H1 (cell line): ENCODE data around the gene ASTN2. TPM values are rescaled to one million over a fixed set of nuclear protein-coding genes. Genes with fewer than 3 reads are reported as not detected.

Experiments used
- CTCF ChIA-PET: fragments of 300-600 bp; sonication (Branson Sonifier 250); formaldehyde crosslinking; loops from one replicate; lab custom pipeline; 2021; ENCODE audit not compliant: partially characterized antibody; lab: Charles Lee
- POLR2A ChIA-PET: fragments of 300-600 bp; sonication (Branson Sonifier 250); formaldehyde crosslinking; loops from one replicate; lab custom pipeline; 2021; ENCODE audit warnings: inconsistent platforms; ENCODE audit not compliant: partially characterized antibody; lab: Charles Lee
- DNase-seq, 2 experiments: peaks; one replicate each; pipeline versions ENCODE4 v3.0.0 to v3.0.0-alpha.2; 2010 to 2022; ENCODE audit warnings: low spot score in 2 of 2, low read depth in 1 of 2, mixed read lengths in 1 of 2
- FAIRE-seq: peaks from 2 replicates; lab custom pipeline; 2011; peaks lifted over from hg19 to GRCh38; lab: Jason Lieb, UNC
- H2AFZ ChIP-seq: 2 replicates; pipeline ENCODE4 v1.8.1; 2012; ENCODE audit warnings: low read length, inconsistent platforms
- H2AK5ac ChIP-seq: 2 replicates; pipeline ENCODE4 v1.6.1; 2013; ENCODE audit warnings: low read depth, low read length
- H2BK120ac ChIP-seq: replicated peaks from 2 replicates; pipeline ENCODE3; 2013; ENCODE audit warnings: low read depth, low read length, inconsistent platforms
- H2BK12ac ChIP-seq: 2 replicates; pipeline ENCODE4 v1.6.1; 2013; ENCODE audit warnings: low read depth, low read length
- H2BK15ac ChIP-seq: 2 replicates; pipeline ENCODE4 v1.6.1; 2013; ENCODE audit warnings: low read length
- H2BK20ac ChIP-seq: 2 replicates; pipeline ENCODE4 v1.6.1; 2013; ENCODE audit warnings: low read length
- H2BK5ac ChIP-seq: 2 replicates; pipeline ENCODE4 v1.6.1; 2013; ENCODE audit warnings: low read depth, low read length
- H3K14ac ChIP-seq: 2 replicates; pipeline ENCODE4 v1.6.1; 2013; ENCODE audit warnings: inconsistent platforms; ENCODE audit not compliant: insufficient read length
- H3K18ac ChIP-seq: 2 replicates; pipeline ENCODE4 v1.6.1; 2013; ENCODE audit warnings: low read length; ENCODE audit errors: extremely low read depth
- H3K23ac ChIP-seq: 2 replicates; pipeline ENCODE4 v1.6.1; 2013; ENCODE audit warnings: inconsistent platforms; ENCODE audit not compliant: insufficient read length
- H3K23me2 ChIP-seq: 2 replicates; pipeline ENCODE4 v1.6.1; 2013; ENCODE audit warnings: low read depth, low read length
- H3K27ac ChIP-seq: 2 replicates; pipeline ENCODE4 v1.6.1; 2011; ENCODE audit warnings: low read depth, low read length, inconsistent platforms
- H3K27me3 ChIP-seq, 4 experiments: replicated peaks in 1 of 4; 1 replicate in 1 of 4; 2 replicates in 3 of 4; pipeline versions ENCODE4 v1.6.1 to v1.8.1; 2011 to 2013; ENCODE audit warnings: low read length in 3 of 4, mild to moderate bottlenecking in 3 of 4, inconsistent platforms in 2 of 4, mixed read lengths in 2 of 4, moderate library complexity in 1 of 4; ENCODE audit not compliant: control insufficient read depth in 3 of 4, insufficient read depth in 3 of 4; ENCODE audit errors: extremely low read depth in 1 of 4
- H3K36me3 ChIP-seq, 4 experiments: 2 replicates each; pipeline versions ENCODE4 v1.6.1 to v1.8.1; 2011 to 2013; ENCODE audit warnings: mild to moderate bottlenecking in 4 of 4, low read length in 3 of 4, moderate library complexity in 2 of 4, control low read depth in 1 of 4, inconsistent platforms in 1 of 4; ENCODE audit not compliant: insufficient read depth in 4 of 4, control insufficient read depth in 2 of 4
- H3K4ac ChIP-seq: replicated peaks from 2 replicates; pipeline ENCODE3; 2013; ENCODE audit warnings: low read length, low read depth, mixed read lengths, inconsistent platforms; ENCODE audit not compliant: insufficient read length
- H3K4me1 ChIP-seq, 4 experiments: replicated peaks in 1 of 4; 1 replicate in 1 of 4; 2 replicates in 3 of 4; pipeline versions ENCODE4 v1.6.1 to v1.8.1; 2011 to 2013; ENCODE audit warnings: low read length in 3 of 4, inconsistent platforms in 2 of 4, mixed read lengths in 1 of 4; ENCODE audit not compliant: insufficient read depth in 4 of 4, control insufficient read depth in 3 of 4
- H3K4me2 ChIP-seq, 2 experiments: 2 replicates each; pipeline versions ENCODE4 v1.6.1 to v1.8.1; 2011 to 2013; ENCODE audit warnings: low read depth in 2 of 2, low read length in 2 of 2, control low read depth in 1 of 2, inconsistent platforms in 1 of 2, mild to moderate bottlenecking in 1 of 2; ENCODE audit not compliant: insufficient read depth in 1 of 2
- H3K4me3 ChIP-seq, 4 experiments: fragments of 200-600, 300-600 bp in 1 of 4; sonication (generic), shearing (Covaris generic), sonication (Bioruptor Twin) in 1 of 4; 2 replicates each; pipeline versions ENCODE4 v1.5.1 to v1.8.1; 2011 to 2016; ENCODE audit warnings: low read length in 4 of 4, low read depth in 3 of 4, control low read depth in 2 of 4, inconsistent platforms in 2 of 4, mild to moderate bottlenecking in 2 of 4, mixed read lengths in 1 of 4, moderate library complexity in 1 of 4; ENCODE audit not compliant: insufficient read depth in 2 of 4; ENCODE audit errors: extremely low read depth in 1 of 4
- H3K56ac ChIP-seq: replicated peaks from 2 replicates; pipeline ENCODE3; 2013; ENCODE audit warnings: low read depth, mild to moderate bottlenecking, mixed read lengths, low read length, inconsistent platforms; ENCODE audit not compliant: insufficient read length
- H3K79me1 ChIP-seq: 2 replicates; pipeline ENCODE4 v1.6.1; 2013; ENCODE audit warnings: low read depth, low read length, control low read depth
- H3K79me2 ChIP-seq, 2 experiments: 2 replicates each; pipeline versions ENCODE4 v1.6.1 to v1.8.1; 2012 to 2013; ENCODE audit warnings: low read length in 2 of 2, mild to moderate bottlenecking in 2 of 2, inconsistent platforms in 1 of 2; ENCODE audit not compliant: insufficient read depth in 2 of 2, control insufficient read depth in 1 of 2
- H3K9ac ChIP-seq, 4 experiments: replicated peaks in 1 of 4; 1 replicate in 1 of 4; 2 replicates in 3 of 4; pipeline versions ENCODE4 v1.6.1 to v1.8.1; 2011 to 2013; ENCODE audit warnings: low read depth in 3 of 4, low read length in 3 of 4, control low read depth in 2 of 4, mild to moderate bottlenecking in 2 of 4, moderate library complexity in 2 of 4, inconsistent platforms in 1 of 4; ENCODE audit errors: extremely low read depth in 1 of 4
- H3K9me3 ChIP-seq, 2 experiments: 2 replicates each; pipeline versions ENCODE4 v1.6.1 to v1.8.1; 2012 to 2013; ENCODE audit warnings: mild to moderate bottlenecking in 2 of 2, moderate library complexity in 2 of 2, control low read depth in 1 of 2, inconsistent platforms in 1 of 2, low read depth in 1 of 2, low read length in 1 of 2, mixed read lengths in 1 of 2; ENCODE audit not compliant: insufficient read depth in 2 of 2
- H4K20me1 ChIP-seq, 2 experiments: replicated peaks in 1 of 2; 2 replicates each; pipeline versions ENCODE3 to v1.8.1; 2011 to 2013; ENCODE audit warnings: inconsistent platforms in 2 of 2, low read length in 2 of 2, mild to moderate bottlenecking in 1 of 2; ENCODE audit not compliant: insufficient read depth in 2 of 2, control insufficient read depth in 1 of 2
- H4K5ac ChIP-seq: 2 replicates; pipeline ENCODE4 v1.6.1; 2013; ENCODE audit warnings: low read length, low read depth, mixed read lengths, inconsistent platforms; ENCODE audit not compliant: insufficient read length
- H4K8ac ChIP-seq: 2 replicates; pipeline ENCODE4 v1.8.0; 2013; ENCODE audit warnings: mild to moderate bottlenecking, moderate library complexity, low read length, inconsistent platforms; ENCODE audit not compliant: insufficient read depth; ENCODE audit errors: extremely low read depth
- H4K91ac ChIP-seq: replicated peaks from 2 replicates; pipeline ENCODE3; 2013; ENCODE audit warnings: low read length, mixed read lengths, inconsistent platforms; ENCODE audit not compliant: insufficient read length
- EGR1 ChIP-seq: IDR thresholded peaks from 2 replicates; pipeline ENCODE4 v1.6.1; 2011; ENCODE audit warnings: low read depth, low read length, borderline replicate concordance
- MAX ChIP-seq: IDR thresholded peaks from 2 replicates; pipeline ENCODE4 v1.6.1; 2012; ENCODE audit warnings: inconsistent platforms
- WGBS, 2 experiments: shearing (Covaris generic) in 1 of 2; methylation state at CpG; one replicate each; pipeline versions ENCODE4 v1.1.6 to v1.1.7; 2013 to 2015; ENCODE audit warnings: low lambda C conversion rate in 2 of 2, mixed read lengths in 2 of 2, inconsistent platforms in 1 of 2, low coverage in 1 of 2, missing lambda C conversion rate in 1 of 2; ENCODE audit not compliant: insufficient replicate concordance in 2 of 2, insufficient coverage in 1 of 2, insufficient read length in 1 of 2; ENCODE audit errors: extremely low coverage in 1 of 2, missing lambda C conversion rate in 1 of 2; 5-methylcytosine and 5-hydroxymethylcytosine counted together
- polyA plus RNA-seq, 7 experiments: library from polyadenylated mRNA; depleted of rRNA in 3 of 7; stranded (reverse) in 5 of 7; unstranded in 2 of 7; fragments of >200 nt in 5 of 7; fragments of 200-250 nt in 2 of 7; gene quantifications; 1 replicate in 5 of 7; 2 replicates in 1 of 7; 4 replicates in 1 of 7; pipeline versions ENCODE4 v1.2.1 to v1.2.3, GENCODE V29; 2011 to 2013; ENCODE audit warnings: missing spikeins in 2 of 7, mixed read lengths in 2 of 7
- total RNA-seq: library from RNA; stranded (reverse); fragmentation: NEBNext Ultra II Directional; extraction: Animal tissue kit (Norgen Biotek cat#: 25700); gene quantifications from 2 replicates; pipeline ENCODE4 v1.2.1, GENCODE V29; 2021

The ASTN2 gene
- total and polyA plus RNA-seq, 2 of the 8 experiments (the other 6 are each of a cell fraction or from before 2014, with no cell fraction given) = 8.2 to 13.7 TPM

DNA sequence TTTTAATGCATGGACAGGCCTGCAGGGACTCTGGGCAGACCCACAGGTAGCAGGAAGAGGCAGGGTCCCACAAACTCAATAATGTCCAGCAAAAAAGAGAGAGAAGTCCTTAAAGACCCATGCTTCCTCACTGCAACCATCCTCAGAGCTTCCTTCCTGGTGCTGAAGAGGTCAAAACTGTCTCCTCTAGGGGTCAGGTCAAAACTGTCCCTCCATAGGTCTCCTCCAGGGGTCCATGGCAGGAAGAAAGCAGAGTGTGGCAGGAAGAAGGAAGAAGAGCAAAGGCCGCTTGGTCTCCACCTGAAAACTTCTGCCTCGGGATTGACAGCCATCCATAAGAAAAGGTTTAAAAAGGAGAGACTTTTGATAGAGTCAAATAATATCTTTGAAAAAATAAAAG, 989.6 kb downstream of the ASTN2 start:
- Histone ChIP-seq H3K23ac (no peak overlapping the region), H3K36me3 (no peaks in the 10 kb centered on the region), H3K9me3 (no peaks in the 10 kb centered on the region), H2BK5ac (no peak overlapping the region), H4K5ac (no peak overlapping the region), H3K56ac (no peak overlapping the region), H4K20me1 (no peaks in the 10 kb centered on the region), H3K79me2 (no peaks in the 10 kb centered on the region), H2BK15ac (no peak overlapping the region), H3K4ac (no peak overlapping the region), H2BK12ac (no peak overlapping the region), H2BK120ac (no peak overlapping the region), H3K27ac (no peak overlapping the region), H3K4me3 (no peak overlapping the region), H3K79me1 (no peaks in the 10 kb centered on the region), H3K9ac (no peak overlapping the region), H3K4me1 (no peaks in the 10 kb centered on the region), H2AK5ac (no peak overlapping the region), H3K14ac (no peak overlapping the region), H3K27me3 (no peaks in the 10 kb centered on the region), H3K18ac (no peak overlapping the region), H3K4me2 (no peak overlapping the region), H4K91ac (no peak overlapping the region), H3K23me2 (no peaks in the 10 kb centered on the region), H2AFZ (no peak overlapping the region), H4K8ac (no peak overlapping the region), H2BK20ac (no peak overlapping the region)
- DNase-seq (no peak), FAIRE-seq (no peak)
- ChIA-PET POLR2A (no interaction called here), CTCF (no interaction called here)
- WGBS, 2 experiments = 94% methylated on average over 2 of the region's 2 CpGs; no CpG with 5 or more reads in 1 of the 2 experiments
- no peak for TF ChIP-seq MAX
- no peak for TF ChIP-seq EGR1
